Activated T-cell treated with anti-CD3 and anti-CD28 coated beads, Interleukin-2, amount 50 U/mL, for 24 hours (primary cell): ENCODE results near the gene ERGIC1.
A peak's percentile ranks its signal among the peaks of the same experiment; 100 is the strongest.
"Not testable (repeated sequence)": the region's sequence is repeated elsewhere in the genome, so short reads cannot be mapped to it uniquely, and the experiment has no call there.

Source experiments
- DNase-seq: peaks from one replicate; pipeline ENCODE4 v3.0.0-alpha.2; 2020
- H3K27ac Mint-ChIP-seq: 2 replicates; pipeline ENCODE4 v1.8.0; 2020; ENCODE audit warnings: mild to moderate bottlenecking, mixed read lengths
- H3K27me3 Mint-ChIP-seq: 2 replicates; pipeline ENCODE4 v1.8.0; 2020; ENCODE audit warnings: mixed read lengths
- H3K36me3 Mint-ChIP-seq: 2 replicates; pipeline ENCODE4 v1.8.0; 2020; ENCODE audit warnings: low read depth, mixed read lengths
- H3K4me1 Mint-ChIP-seq: 2 replicates; pipeline ENCODE4 v1.8.0; 2020; ENCODE audit warnings: low read depth, mixed read lengths
- H3K4me3 Mint-ChIP-seq: 2 replicates; pipeline ENCODE4 v1.8.0; 2020; ENCODE audit warnings: mild to moderate bottlenecking, moderate library complexity, mixed read lengths
- H3K9me3 Mint-ChIP-seq: 2 replicates; pipeline ENCODE4 v1.8.0; 2020; ENCODE audit warnings: mixed read lengths

Gene ERGIC1

DNA sequence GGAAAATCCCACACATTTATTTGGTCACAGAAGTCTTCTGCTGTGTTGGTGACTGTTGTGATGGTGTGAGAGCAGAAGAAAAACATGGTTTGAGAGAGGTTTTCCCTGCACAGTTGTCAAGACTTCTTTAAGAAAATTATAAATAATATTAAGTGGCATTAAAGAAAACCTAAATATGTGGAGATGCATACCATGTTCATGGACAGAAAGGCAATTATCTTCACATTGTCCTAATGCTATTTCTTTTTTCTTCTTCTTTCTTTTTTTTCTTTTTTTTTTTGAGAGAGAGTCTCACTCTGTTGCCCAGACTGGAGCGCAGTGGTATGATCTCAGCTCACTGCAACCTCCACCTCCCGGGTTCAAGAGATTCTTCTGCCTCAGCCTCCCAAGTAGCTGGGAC lies 24.3 kb upstream of the ERGIC1 start:
- Mint-ChIP-seq H3K4me1 (peaks cover 20% of the 10 kb centered on the region), H3K9me3 (no peaks in the 10 kb centered on the region), H3K36me3 (no peaks in the 10 kb centered on the region), H3K4me3 (no peak overlapping the region), H3K27ac (no peak overlapping the region), H3K27me3 (no peaks in the 10 kb centered on the region)
- no peak for DNase-seq

DNA sequence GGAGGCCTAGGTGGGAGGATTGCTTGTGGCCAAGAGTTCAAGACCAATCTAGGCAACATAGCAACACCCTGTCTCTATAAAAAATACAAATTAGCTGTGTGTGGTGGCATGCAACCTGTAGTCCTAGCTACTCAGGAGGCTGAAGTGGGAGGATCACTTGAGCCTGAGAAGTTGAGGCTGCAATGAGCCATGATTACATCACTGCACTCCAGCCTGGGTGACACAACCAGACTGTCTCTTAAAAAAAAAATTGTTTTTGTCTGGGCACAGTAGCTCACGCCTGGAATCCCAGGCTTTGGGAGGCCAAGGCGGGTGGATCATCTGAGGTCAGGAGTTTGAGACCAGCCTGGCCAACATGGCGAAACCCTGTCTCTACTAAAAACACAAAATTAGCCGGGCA lies 23.1 kb upstream of the ERGIC1 start:
- DNase-seq, H3K27me3 Mint-ChIP-seq, H3K4me3 Mint-ChIP-seq, H3K9me3 Mint-ChIP-seq, H3K27ac Mint-ChIP-seq, H3K36me3 Mint-ChIP-seq: not testable (repeated sequence)
- peaks cover 20% of the 10 kb centered on the region for H3K4me1 Mint-ChIP-seq

DNA sequence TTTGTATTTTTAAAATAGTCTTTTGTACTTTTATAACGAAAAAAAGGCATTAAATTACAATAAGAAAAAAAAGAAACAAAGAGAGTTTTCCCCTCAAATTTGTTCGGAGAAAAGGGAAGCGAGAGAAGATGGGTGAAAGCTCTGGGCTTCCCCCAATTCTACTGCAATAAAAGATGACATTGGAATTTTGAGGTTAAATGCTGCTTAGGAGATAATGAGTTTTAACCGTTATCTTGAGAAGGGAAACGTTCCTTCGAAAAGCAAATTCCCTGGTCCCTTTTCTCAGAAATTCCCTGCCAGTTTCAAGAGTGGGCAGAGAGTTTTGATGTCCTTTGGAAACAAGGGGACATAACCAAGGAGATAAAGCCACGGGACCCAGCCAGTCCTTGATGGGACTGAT lies 18.4 kb upstream of the ERGIC1 start:
- H3K4me1 Mint-ChIP-seq: peaks cover 17% of the 10 kb centered on the region
- H3K9me3 Mint-ChIP-seq: no peaks in the 10 kb centered on the region
- H3K4me3 Mint-ChIP-seq: no peak overlapping the region
- H3K36me3 Mint-ChIP-seq: no peaks in the 10 kb centered on the region
- DNase-seq: no peak
- H3K27ac Mint-ChIP-seq: no peak overlapping the region
- H3K27me3 Mint-ChIP-seq: no peaks in the 10 kb centered on the region

DNA sequence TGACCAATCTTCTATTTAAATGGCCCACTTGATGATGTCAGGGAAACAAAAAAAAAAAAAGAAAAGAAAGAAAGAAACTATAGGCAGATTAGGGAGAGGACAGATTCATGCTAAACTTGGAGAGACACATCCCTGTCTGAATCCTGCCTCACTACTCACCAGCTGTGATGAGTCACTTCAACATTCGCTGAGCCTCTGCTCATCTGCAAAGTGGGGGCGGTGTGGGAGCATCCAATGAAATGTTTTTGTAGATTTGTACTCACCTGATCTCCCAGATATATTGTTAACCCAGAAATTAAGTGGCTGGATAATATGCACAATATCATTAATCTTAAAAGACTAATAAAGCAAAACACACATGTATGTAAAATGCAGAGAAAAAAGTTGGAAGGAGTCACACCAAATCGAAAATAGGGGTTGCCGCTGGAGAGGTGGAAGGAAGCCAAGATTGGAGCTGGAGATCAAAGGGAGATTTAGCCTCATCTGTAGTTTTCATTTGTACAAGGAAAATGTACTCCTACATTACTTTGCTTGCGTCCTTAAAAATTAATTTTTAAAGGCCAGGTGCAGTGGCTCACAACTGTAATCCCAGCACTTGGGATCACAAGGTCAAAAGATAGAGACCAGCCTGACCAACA lies 17.0 kb upstream of the ERGIC1 start:
- Mint-ChIP-seq H3K9me3 (no peaks in the 10 kb centered on the region), H3K27me3 (no peaks in the 10 kb centered on the region), H3K36me3 (no peaks in the 10 kb centered on the region), H3K4me3 (no peak overlapping the region), H3K4me1 (peaks cover 22% of the 10 kb centered on the region), H3K27ac (no peak overlapping the region)
- no peak for DNase-seq

DNA sequence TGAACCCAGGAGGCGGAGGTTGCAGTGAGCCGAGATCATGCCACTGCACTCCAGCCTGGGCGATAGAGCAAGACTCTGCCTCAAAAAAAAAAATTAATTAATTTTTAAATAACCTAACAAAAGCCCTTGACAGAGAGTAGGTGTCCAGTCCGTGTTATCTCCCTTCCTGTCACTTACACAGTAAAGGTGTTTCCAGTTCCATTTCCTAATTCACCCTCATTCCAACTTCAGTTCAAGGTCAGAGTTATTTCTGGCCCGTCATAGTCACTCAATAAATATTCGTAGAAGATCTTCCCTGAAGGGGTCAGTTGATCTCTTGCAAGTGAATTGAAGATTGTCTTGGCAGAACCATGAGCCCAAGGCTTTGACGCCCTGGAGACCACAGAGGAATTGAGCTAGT lies 16.4 kb upstream of the ERGIC1 start:
- Mint-ChIP-seq H3K9me3 (no peaks in the 10 kb centered on the region), H3K4me1 (peaks cover 22% of the 10 kb centered on the region), H3K36me3 (no peaks in the 10 kb centered on the region), H3K27ac (no peak overlapping the region), H3K27me3 (no peaks in the 10 kb centered on the region), H3K4me3 (no peak overlapping the region)
- no peak for DNase-seq

DNA sequence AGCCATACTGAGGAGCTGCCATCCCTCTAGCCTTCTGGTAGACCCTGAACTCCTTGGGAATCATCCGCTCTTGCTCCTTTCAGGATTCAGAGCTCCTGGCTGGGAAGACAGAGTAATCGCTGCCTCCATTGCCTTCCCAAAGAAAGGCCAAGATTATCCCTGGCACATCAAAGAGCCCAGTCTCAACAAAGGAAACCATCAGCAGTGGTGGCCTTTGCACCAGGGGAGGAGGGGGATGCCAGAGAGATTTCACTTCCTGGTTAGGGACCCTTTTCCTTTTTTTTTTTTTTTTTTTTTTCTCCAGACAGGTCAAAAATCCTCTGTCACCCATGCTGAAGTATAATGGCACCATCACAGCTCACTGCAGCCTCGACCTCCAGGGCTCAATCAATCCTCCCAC lies 16.0 kb upstream of the ERGIC1 start:
- H3K36me3 Mint-ChIP-seq: no peaks in the 10 kb centered on the region
- no peak overlapping the region for H3K4me3 Mint-ChIP-seq
- peaks cover 22% of the 10 kb centered on the region for H3K4me1 Mint-ChIP-seq
- no peak overlapping the region for H3K27ac Mint-ChIP-seq
- H3K9me3 Mint-ChIP-seq: no peaks in the 10 kb centered on the region
- DNase-seq: no peak
- H3K27me3 Mint-ChIP-seq: no peaks in the 10 kb centered on the region

DNA sequence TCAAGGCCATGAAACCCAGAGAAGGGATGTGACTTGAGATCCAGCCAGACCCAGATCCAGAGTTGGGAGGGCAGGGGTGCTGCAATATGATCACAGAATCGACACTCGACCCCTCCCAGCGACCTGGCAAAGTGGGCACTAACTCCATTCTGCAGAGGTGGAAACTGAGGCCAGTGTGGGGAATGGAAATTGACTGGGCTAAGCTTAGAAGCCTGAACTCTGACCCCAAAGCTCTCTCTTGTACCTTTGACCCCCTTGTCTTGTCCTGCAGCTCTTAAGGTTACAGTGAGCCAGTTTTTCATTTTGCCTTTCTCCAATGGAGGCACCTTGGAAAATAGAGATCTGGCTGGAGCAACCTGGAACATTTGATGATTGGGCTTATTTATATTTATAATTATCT lies 14.5 kb upstream of the ERGIC1 start:
- no peaks in the 10 kb centered on the region for H3K27me3 Mint-ChIP-seq

DNA sequence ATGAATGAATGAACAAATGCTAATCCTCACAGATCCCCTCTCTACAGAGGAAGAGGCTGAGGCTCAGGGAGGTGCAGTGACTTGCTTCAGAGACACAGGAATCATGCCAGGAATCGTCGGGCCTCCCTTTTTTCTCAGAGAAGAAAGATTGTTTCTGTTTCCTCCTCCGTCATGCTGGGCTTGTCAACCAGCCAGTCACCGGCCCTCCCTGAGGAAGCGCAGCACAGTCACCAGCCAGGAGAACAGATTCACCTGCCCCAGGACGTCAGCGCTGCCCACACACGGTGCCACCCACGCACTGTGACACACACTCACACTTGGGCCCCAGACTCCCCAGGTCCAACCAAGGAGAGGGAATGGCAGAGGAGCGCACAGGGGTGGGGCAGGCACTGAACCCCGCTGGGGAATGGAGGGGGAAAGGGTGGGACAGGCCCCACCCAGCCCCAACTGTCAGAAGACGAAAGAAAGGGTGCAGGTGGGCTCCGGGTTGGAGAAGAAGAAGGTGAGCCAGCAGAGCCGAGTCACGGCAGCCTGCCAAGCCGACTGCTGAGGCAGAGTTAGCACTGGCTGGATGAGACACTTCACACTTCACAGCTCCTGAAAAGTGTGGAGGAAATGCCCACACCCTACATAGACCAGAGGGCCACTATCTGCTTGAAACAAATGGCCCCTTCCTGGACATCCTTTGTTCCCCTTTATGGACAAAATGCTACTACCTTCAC lies 13.8 kb upstream of the ERGIC1 start:
- Mint-ChIP-seq H3K36me3 (no peaks in the 10 kb centered on the region), H3K9me3 (peaks cover 1% of the 10 kb centered on the region), H3K4me1 (peaks cover 22% of the 10 kb centered on the region), H3K27me3 (no peaks in the 10 kb centered on the region), H3K4me3 (no peak overlapping the region), H3K27ac (no peak overlapping the region)
- DNase-seq: peak; percentile 49

More for the DNA sequence above, 14.5 kb upstream of the ERGIC1 start:
- Mint-ChIP-seq H3K27ac (no peak overlapping the region), H3K36me3 (no peaks in the 10 kb centered on the region), H3K4me3 (no peak overlapping the region), H3K4me1 (peaks cover 22% of the 10 kb centered on the region), H3K9me3 (no peaks in the 10 kb centered on the region)
- no peak for DNase-seq

DNA sequence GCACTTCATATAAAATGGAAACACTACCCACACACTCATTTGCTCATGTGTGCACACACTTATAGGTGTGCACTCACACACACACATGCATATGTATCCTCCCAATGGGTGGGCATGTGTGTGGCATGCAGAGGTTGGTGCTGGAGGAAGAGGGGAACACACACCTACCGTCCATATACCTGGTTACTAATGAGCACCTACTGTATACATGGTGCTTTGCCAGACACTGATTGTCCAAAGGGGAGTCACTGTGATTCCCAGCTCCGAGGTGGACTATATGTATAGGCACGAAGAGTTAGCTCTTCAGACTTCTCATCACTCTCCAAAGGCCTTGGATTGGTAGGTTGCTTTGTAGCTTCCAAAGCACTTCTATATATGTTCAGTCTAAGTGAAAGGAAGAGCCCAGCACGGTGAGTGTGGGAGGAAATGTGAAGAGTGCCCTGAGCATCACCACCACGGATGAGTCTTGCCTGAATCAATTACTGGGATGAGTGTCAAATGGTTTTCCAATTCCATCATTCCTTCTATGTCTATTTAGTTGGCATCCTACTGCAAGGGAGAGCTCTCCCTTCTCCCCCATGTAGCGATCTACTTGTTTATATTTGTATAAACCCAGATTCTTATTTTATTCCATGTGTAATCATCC lies 12.6 kb upstream of the ERGIC1 start:
- DNase-seq: no peak
- Mint-ChIP-seq H3K4me3 (no peak overlapping the region), H3K4me1 (peaks cover 21% of the 10 kb centered on the region), H3K27me3 (no peaks in the 10 kb centered on the region), H3K27ac (no peak overlapping the region), H3K9me3 (peaks cover 10% of the 10 kb centered on the region), H3K36me3 (peaks cover 4% of the 10 kb centered on the region)

DNA sequence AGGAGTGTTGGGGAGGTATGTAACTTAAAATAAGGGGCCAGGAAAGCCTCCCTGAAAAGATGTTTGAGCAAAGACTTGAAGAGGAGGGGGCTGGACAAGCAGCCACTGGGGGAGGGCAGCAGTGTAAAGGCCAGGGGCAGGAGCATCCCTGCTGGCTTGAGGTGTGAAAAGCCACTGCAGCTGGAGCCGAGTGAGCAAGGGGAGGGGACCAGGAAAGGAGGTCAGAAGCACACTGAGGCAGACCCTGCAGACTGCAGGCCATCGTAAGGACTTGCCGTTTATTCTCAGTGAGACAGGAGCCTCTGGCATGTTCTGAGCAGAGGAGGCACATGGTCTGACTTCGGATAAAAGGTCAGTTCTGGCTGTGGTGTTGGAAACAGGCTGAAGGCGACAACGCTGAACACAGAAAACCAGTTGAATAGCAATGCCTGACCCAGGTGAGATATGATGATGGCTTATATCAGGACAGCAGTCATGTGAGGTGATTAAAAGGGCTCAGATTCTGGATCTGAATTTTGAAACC lies 10.2 kb upstream of the ERGIC1 start:
- Mint-ChIP-seq H3K4me1 (peaks cover 13% of the 10 kb centered on the region), H3K27ac (no peak overlapping the region), H3K4me3 (no peak overlapping the region), H3K27me3 (no peaks in the 10 kb centered on the region), H3K9me3 (peaks cover 10% of the 10 kb centered on the region), H3K36me3 (peaks cover 4% of the 10 kb centered on the region)
- DNase-seq: no peak

DNA sequence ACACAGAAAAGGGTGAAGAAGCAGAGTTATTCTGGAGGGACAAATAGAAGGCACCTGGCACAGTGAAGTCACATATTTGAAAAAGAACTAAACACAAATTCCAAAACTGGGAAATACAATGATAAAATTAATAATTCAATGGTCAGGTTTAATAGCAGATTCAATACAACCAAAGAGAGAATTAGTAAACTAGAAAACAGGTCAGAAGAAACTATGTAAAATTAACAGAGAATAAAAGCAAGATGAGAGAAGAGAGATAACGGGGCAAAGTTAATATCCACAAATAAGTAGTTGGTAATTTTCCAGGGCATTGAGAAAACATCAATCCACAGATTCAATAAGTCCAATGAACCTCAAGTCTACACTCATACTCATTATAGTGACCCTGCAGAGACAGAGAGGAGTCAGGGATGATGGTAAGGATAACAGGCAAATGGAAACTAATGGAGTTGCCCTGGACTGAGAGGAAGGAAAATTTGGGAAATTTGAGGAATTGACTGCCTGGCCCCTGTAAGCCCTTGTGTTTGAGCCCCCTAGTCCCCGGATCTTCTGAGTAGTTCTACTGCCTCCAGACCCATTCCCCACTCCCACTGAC lies 8.3 kb upstream of the ERGIC1 start:
- Mint-ChIP-seq H3K9me3 (peaks cover 10% of the 10 kb centered on the region), H3K36me3 (peaks cover 4% of the 10 kb centered on the region), H3K4me1 (peaks cover 4% of the 10 kb centered on the region), H3K27me3 (no peaks in the 10 kb centered on the region), H3K4me3 (no peak overlapping the region), H3K27ac (no peak overlapping the region)
- DNase-seq: no peak

DNA sequence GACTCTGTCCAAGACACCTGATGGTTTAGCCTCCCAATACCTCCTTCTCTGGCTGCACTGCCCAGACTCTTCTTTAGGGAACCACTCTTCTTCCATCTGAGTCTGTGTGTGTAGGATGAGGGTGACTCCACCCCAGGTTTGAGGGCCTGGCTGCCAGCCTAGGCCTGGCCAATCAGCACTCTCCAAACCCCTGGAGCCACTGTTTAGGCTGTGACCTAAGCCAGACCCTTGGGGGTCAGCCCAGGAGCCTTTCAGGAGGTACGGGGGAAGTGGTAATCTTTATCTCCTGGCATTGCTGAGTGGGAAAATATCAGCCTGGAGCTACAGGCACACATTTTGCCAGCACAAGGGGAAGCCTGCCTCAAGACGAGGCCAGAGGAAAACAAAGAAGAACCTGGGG lies 6.2 kb upstream of the ERGIC1 start:
- Mint-ChIP-seq H3K4me3 (no peak overlapping the region), H3K4me1 (peaks cover 1% of the 10 kb centered on the region), H3K36me3 (peaks cover 4% of the 10 kb centered on the region), H3K9me3 (peaks cover 10% of the 10 kb centered on the region), H3K27me3 (no peaks in the 10 kb centered on the region), H3K27ac (no peak overlapping the region)
- DNase-seq: no peak

DNA sequence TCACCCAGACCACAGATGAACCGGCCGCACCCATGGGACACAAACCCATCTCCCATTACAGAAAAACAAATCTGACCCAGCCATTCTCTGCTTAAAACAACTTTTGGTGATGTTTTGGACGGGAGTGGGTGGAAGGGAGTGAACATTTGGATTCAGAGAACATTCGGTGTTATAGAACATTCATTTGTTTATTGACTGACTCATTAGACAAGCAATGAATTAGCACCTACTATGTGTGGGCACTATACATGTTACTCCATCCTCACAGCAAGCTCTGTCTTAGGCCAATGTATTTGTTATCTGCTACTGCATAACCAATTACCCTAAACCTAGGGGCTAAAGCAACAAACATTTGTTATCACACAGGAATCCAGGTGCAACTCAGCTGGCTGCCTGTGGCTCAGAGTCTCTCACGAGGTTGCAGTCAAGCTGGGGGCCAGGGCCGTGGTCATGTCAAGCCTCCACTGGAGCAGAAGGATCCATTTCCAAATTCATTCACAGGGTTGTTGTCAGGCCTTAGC lies 5.1 kb upstream of the ERGIC1 start:
- no peak for DNase-seq

DNA sequence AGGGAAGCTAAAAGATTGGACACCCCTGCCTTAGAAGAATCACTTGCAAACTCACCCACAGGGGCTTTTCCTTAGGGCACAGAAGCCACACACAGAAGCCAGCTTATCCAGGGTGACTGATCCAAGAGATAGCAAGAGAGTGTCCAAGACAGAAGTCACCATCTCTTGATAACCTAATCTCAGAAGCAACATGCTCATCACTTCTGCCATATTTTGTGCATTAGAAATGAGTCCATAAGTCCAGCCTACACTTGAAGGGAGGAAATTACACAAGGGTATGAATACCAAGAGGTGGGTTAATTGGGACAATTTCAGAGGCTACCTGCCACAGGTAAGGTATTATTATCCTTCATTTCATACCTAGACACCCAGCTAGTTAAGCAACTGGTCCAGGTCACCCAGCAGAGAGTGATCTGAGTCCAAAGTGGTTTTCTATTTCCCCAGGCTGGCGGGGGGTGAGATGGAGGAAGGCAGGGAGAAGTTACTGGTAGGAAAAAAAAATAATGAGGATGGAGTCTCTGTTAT lies 3.7 kb upstream of the ERGIC1 start:
- no peaks in the 10 kb centered on the region for H3K27me3 Mint-ChIP-seq
- peaks cover 13% of the 10 kb centered on the region for H3K4me1 Mint-ChIP-seq
- no peak overlapping the region for H3K27ac Mint-ChIP-seq
- no peak overlapping the region for H3K4me3 Mint-ChIP-seq
- H3K36me3 Mint-ChIP-seq: peaks cover 4% of the 10 kb centered on the region
- H3K9me3 Mint-ChIP-seq: peaks cover 8% of the 10 kb centered on the region
- no peak for DNase-seq

More for the DNA sequence above, 5.1 kb upstream of the ERGIC1 start:
- H3K36me3 Mint-ChIP-seq: peaks cover 4% of the 10 kb centered on the region
- no peak overlapping the region for H3K27ac Mint-ChIP-seq
- H3K4me3 Mint-ChIP-seq: no peak overlapping the region
- H3K9me3 Mint-ChIP-seq: peaks cover 10% of the 10 kb centered on the region
- peaks cover 8% of the 10 kb centered on the region for H3K4me1 Mint-ChIP-seq
- H3K27me3 Mint-ChIP-seq: no peaks in the 10 kb centered on the region
